Stimulated activated CD8-positive, alpha-beta memory T cell treated with anti-CD3 and anti-CD28 coated beads, Interleukin-15, amount 100 ng/mL, for 1 hour (primary cell): Measurements from ENCODE around the gene NOSIP.
"Not testable (repeated sequence)": the region's sequence is repeated elsewhere in the genome, so short reads cannot be mapped to it uniquely, and the experiment has no call there.

Experiments
- DNase-seq: peaks from one replicate; pipeline ENCODE4 v3.0.0-alpha.2; 2020; ENCODE audit warnings: low read depth

Gene NOSIP, protein sequence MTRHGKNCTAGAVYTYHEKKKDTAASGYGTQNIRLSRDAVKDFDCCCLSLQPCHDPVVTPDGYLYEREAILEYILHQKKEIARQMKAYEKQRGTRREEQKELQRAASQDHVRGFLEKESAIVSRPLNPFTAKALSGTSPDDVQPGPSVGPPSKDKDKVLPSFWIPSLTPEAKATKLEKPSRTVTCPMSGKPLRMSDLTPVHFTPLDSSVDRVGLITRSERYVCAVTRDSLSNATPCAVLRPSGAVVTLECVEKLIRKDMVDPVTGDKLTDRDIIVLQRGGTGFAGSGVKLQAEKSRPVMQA

DNA sequence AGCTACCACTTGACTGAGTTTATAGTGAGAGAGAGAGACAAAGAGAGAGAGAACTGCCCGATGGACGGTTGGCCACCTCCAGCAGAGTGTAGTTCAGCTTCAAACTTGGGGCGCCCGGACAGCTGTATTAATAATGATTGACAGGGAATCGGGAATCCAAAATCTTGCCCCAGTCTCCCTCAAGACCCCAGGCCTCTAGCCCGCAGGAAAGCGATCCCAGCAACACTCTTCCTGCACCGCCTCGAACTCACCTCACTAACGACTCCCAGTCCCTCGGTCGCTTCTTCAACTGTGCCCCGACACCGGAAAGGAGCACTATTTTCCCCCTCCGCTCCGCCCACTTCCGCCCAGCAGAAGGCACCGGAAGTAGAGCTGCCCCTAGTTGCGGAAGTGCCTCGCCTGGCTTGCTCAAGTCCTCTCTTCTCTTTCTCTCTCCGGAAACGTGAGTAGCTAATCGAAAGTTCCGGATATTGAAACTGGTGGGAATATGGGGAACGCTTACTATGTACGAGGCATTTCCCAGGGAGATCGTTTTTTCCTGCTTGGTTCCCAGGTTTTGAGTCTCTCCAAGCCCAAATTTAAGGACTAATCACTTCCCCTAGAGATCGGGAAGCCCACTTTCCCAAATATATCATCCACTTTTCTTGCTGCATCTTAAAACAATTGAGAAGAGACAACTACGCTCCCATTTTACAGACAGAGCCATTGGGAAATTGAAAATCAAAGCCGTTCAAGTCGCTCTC lies at the start of gene NOSIP:
NOSIP (minus strand) TSS at position 293 of the 743 bp plus-strand sequence. CDS start 19,865 bp downstream, outside the sequence.
- DNase-seq = peak; percentile 95

GRCh38 chr19:49629659-49630058 lies 49.3 kb upstream of the NOSIP start:
- DNase-seq = no peak

DNA sequence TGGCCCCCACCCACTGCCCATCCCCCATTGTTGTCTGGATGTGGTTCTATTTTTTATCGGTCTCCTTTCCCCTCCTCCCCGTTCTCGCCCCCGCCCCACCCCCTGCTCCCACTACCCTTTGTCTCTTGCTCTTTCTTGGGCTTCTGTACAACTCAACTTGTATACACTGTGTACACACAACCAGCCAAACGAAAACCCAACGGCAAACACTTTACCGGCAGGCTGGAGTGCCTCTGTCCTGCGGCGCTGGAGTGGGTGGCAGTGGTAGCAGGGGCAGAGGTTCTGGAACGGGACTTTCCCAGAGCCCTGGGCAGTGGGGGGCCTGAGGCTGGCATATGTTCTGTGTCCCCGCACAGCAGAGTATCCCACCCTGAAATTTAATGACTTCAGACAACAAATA lies 45.9 kb upstream of the NOSIP start:
- no peak for DNase-seq

- no peak for DNase-seq
These were observed 44.9 kb upstream of the NOSIP start for GRCh38 chr19:49624967-49625910.

- not testable (repeated sequence) for DNase-seq
These were observed 37.5 kb upstream of the NOSIP start for GRCh38 chr19:49617860-49618259.

- no peak for DNase-seq
These were observed 36.6 kb upstream of the NOSIP start for GRCh38 chr19:49616945-49617344.

DNA sequence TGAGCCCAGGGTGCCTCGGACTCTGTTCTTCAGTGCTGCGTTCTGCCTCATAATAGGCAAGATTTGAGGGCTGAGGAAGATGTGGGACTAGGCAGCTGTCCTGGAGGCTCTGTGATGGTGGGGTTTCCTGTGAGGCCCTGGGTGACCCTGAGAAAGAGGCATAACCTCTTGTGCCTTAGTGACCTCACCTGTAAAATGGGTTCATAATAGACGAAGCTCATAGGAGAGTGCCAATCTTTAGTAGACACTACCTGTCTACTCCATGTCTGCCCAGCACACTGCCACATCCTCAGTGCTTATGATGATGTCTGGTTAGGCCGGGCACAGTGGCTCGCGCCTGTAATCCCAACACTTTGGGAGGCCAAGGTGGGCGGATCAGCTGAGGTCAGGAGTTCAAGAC lies 36.2 kb upstream of the NOSIP start:
- DNase-seq = no peak

- no peak for DNase-seq
These were observed 35.5 kb upstream of the NOSIP start for GRCh38 chr19:49615861-49616260.

GRCh38 chr19:49614096-49614833 lies 33.9 kb upstream of the NOSIP start:
- no peak for DNase-seq

DNA sequence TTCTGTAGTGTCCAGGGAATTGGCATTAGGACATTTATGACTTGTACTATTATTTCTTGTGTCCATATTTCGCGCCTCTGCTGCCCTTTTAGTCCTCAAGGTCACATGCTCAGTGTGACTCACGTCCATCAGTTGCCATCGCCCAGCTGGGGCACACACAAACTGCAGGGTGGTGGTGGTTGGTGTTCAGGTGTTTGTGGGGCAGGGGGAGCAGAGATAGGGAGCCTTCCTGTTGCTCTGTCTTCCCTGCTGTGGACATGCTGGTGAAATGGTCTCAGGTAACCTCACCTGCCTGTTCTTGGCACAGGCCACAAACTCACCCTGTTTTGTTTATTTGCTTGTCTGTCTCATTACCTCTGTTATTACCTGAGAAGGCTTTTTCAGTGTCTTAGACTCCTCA lies 33.0 kb upstream of the NOSIP start:
- no peak for DNase-seq

DNA sequence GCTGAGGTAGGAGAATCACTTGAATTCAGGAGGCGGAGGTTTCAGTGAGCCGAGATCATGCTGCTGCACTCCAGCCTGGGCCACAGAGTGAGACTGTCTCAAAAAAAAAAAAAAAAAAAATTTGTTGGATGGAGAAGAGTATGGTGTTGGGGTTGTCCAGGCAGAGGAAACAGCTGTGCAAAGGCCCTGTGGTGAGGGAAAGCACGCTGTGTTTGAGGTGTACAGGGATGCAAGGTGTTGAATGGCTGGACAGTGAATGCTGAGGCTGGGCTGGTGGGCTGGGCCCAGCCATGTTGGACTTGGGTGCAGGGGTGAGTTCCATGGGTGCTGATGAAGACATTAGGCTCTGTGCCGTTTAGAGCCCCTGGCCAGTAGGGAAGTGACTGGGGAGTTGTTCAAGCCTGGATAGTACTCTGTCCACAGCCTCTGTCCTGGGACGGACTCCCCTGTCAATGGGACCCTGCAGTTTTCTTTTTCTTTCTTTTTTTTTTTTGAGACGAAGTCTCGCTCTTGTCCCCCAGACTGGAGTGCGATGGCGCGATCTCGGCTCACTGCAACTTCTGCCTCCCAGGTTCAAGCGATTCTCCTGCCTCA lies 29.2 kb upstream of the NOSIP start:
- no peak for DNase-seq

DNA sequence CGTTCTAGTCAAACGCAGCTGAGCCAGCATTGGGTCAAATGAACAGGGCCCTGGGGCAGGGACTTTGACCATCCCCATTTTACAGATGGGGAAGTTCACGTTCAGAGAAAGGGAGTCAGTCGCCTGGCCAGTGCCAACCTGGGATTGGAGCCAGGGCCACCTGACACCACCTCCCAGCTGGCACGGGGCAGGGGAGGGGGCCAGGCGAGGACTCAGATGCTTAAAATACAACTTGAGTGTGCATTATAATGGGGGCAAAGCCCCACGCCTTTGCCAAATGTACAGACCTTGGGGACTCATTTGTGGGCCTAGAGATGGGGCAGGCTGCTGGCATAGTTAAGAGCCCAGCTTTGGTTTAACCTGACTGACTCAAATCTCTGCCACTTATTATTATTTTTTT lies 25.2 kb upstream of the NOSIP start:
- DNase-seq = no peak

- DNase-seq = no peak
These were observed 22.4 kb upstream of the NOSIP start for GRCh38 chr19:49602806-49603205.

DNA sequence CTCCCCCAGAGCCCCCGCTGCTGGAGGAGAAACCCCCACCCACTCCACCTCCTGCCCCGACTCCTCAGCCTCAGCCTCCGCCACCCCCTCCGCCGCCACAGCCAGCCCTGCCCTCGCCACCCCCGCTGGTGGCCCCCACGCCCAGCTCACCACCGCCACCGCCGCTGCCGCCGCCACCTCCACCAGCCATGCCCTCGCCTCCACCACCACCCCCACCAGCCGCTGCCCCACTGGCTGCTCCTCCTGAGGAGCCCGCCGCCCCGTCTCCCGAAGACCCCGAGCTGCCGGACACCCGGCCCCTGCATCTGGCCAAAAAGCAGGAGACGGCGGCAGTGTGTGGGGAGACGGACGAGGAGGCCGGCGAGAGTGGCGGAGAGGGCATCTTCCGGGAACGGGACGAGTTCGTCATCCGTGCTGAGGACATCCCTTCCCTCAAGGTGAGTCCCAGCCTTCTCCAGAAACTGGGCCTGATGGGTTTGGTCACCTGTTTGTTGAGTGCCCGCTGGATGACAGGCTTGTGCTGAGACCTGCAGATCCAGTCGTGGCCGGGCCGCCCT lies 21.2 kb upstream of the NOSIP start:
- DNase-seq = no peak

DNA sequence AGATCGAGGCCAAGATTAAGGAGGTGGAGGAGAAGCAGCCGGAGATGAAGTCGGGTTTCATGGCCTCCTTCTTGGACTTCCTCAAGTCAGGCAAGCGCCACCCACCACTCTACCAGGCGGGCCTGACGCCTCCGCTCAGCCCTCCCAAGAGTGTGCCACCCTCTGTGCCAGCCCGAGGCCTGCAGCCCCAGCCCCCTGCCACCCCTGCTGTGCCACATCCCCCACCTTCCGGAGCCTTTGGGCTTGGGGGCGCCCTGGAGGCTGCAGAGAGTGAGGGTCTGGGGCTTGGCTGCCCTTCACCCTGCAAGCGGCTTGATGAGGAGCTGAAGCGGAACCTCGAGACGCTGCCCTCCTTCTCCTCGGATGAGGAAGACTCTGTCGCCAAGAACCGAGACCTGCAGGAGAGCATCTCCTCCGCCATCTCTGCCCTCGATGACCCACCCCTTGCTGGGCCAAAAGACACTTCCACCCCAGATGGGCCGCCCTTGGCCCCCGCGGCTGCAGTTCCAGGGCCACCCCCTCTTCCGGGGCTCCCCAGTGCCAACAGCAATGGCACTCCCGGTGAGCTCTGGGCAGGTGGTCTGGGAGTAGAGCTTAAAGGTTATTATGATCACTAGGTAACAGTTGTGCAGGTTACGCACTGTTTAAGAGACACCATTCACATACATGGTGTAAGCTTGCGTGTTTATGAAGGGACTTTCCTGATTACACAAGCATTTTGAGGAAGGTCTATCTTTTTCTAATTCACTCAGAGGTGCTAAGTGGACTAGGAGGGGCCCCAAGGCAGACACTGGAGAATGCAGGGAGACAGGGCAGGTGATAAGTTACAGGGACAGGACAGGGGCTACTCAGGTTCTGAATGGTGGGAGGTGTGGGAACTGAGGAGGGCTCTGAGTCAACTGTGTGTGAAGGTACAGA lies 19.3 kb upstream of the NOSIP start:
- no peak for DNase-seq

- DNase-seq = no peak
These were observed 17.3 kb upstream of the NOSIP start for GRCh38 chr19:49597703-49597974.

DNA sequence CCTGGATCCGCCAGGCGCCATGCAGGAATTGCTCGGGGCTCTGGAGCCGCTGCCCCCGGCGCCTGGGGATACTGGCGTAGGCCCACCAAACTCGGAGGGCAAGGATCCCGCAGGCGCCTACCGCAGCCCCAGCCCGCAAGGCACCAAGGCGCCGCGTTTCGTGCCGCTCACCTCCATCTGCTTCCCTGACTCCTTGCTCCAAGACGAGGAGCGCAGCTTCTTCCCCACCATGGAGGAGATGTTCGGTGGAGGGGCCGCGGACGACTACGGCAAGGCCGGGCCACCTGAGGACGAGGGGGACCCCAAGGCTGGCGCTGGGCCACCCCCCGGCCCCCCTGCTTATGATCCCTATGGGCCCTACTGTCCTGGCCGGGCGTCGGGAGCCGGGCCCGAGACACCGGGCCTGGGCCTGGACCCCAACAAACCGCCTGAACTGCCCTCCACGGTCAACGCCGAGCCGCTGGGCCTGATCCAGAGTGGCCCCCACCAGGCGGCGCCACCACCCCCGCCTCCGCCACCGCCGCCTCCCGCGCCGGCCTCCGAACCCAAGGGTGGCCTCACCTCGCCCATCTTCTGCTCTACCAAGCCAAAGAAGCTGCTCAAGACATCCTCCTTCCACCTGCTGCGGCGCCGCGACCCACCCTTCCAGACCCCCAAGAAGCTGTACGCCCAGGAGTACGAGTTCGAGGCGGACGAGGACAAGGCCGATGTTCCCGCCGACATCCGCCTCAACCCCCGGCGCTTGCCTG lies 16.8 kb upstream of the NOSIP start:
- DNase-seq = no peak

DNA sequence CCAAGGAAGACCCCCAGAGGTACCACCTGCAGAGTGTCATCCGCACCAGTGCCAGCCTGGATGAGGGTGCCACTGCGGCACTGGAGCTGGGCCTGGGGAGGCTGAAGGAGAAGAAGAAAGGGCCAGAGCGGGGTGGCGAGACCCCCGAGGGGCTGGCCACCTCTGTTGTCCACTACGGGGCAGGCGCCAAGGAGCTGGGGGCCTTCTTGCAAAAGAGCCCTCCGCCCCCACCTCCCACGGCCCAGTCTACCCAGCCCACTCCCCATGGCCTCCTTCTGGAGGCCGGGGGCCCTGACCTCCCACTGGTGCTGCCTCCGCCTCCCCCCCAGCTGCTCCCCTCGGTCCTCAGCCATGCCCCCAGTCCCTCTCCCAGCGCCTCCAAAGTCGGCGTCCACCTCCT lies 16.1 kb upstream of the NOSIP start:
- no peak for DNase-seq

DNA sequence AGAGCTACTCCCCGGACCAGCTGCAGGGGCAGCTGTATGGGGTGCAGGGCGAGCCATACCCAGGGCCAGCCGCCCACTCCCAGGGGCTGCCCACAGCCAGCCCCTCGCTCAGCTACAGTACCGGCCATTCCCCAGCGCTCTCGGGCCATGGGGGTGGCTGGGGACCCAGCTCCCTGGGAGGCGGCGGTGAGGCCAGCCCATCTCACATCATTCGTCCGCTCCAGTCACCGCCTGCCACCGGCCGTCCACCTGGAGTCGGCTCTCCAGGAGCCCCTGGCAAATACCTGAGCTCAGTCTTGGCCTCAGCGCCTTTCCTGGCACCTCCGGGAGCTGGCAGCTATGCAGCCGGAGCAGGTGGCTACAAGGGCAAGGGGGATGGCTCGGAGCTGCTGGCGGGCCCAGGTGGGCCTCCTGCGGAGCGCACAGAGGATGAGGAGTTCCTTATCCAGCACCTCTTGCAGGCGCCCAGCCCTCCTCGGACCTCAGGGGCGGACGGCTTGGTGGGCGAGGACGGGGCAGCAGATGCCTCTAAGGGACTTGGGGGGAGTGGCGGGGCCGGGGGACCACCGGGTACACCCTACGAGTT lies 15.6 kb upstream of the NOSIP start:
- DNase-seq = no peak
